ENCODE data around the gene PRDM12.

- no peak for TF ChIP-seq SNAI2 (CRISPR knock-in tag; IDR thresholded peaks at IDR 0.05)
- TF ChIP-seq PATZ1 (CRISPR knock-in tag; IDR thresholded peaks at IDR 0.05; ENCODE audit: borderline replicate concordance): no peak
Measured at GRCh38 chr9:130624154-130624553, 40.2 kb upstream of the PRDM12 start.

All from SK-N-SH treated with all-trans-retinoic acid at 6 μM for 48 hours (cell line).